Skin epidermis (tissue), 12 donors: ENCODE measurements around the gene HABP2.

Experiments
- H3K27ac ChIP-seq, 21 experiments: fragments of 200-600 bp; sonication (generic) in 11 of 21; one replicate each; pipeline ENCODE4 v1.5.0; 2020; ENCODE audit warnings: mild to moderate bottlenecking in 3 of 21, inconsistent platforms in 2 of 21, moderate library complexity in 2 of 21
- H3K4me3 ChIP-seq, 7 experiments: fragments of 200-600 bp; sonication (generic) in 2 of 7; one replicate each; pipeline ENCODE4 v1.5.0; 2020; ENCODE audit warnings: inconsistent platforms in 2 of 7, mild to moderate bottlenecking in 2 of 7, moderate library complexity in 1 of 7

HABP2 gene

DNA sequence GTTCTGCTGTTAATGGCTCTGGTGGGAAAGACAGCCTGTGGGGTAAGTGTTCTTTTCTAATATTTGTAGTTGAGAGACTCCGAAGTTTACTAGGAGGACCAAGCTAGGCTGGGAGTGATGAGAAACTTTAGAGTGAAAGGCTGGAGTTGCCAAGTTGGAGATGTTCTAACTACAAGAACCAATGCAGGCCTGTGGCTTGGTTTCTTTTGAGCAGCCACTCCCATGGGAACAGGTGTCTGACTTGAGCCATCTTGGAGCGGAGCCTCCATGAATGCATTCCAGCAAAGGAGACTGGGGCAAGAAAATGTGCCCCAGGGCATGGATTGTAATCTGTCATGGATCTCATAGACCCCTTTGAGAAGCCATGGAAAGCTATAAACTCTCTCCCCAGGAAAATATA is 296 bp downstream of the HABP2 start:
- H3K4me3 ChIP-seq: no peak overlapping the region
- peak overlapping the region in 1 of 21 experiments; percentile 61 for H3K27ac ChIP-seq

DNA sequence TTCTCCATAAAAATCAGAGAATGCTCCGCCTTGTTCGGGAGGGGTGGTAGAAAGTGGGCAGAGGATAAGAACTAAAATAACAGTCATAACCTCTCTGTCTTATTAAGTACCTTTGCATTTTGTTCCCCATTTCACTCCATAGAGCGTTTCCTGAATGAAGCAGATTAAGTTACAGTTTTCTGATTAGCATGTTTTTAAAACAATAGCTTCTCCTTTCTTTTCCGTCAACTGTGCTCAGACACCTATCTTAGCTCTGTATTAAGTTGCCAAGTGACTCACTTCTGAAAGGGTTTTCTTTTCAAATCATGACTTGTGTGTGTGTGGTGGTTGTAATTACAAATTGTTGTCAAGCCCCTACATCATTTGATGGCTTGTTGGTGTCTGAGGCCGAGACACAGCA is 1.4 kb downstream of the HABP2 start:
- H3K27ac ChIP-seq: peak overlapping the region in 1 of 21 experiments; percentile 61
- no peak overlapping the region for H3K4me3 ChIP-seq

DNA sequence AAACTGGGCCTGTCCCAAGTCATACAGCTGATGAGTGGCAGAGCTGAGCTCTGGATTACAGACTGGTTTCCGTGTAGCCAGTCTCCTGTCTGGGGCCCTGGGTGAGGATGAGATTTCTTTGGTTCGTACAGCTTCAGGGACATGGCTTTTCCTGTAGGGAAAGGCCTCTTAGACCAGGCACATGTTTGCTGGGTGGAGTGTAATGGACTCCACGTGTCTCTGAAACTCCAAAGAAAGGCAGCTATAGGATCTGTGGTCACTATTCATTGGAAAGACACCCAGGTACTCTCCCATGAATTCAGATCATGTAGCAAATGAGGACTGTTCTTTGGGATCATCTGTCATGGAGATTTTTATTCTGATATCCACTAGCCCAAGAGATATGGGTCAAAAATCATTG is 2.4 kb downstream of the HABP2 start:
- no peak overlapping the region for H3K27ac ChIP-seq
- H3K4me3 ChIP-seq: no peak overlapping the region

DNA sequence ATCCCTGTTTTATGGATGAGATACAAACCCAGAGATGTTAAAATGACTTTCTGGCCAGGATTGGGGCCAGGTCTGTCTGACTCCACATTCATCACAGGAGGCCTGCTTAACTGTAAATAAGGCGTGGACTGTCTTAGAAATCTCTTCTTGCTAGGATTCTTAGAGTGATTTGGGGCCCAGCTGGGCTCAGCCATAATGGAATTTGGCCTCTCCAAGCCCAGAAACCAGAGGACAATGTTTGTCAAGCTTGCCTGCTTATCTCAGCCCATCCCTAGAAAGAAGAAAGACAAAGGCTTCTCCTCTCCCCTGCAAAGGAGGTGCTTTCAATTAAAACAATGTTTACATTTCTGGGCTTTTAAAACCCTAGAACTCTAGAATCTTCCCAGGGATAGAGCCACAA is 2.9 kb downstream of the HABP2 start:
- Histone ChIP-seq H3K4me3 (no peak overlapping the region), H3K27ac (no peak overlapping the region)

DNA sequence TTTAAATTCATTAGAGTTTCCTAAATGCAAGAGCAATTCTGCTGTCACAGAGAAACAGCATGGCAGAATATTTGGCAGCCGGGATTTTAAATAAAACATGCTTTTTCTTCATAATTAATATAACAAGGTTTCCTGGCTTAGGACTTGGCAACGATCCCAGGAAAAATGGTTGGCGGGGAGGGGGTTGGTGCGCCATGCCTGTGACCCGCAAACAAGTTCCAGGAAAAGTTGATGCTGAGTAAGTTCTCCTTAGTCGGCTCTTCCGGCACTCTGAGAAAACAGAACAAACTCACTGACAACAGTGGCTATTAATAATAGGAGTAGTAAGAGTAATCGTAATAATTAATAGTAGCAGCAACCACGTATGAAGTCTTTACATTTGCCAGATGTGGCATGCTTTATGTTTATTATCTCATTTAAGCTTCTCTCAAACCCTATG is 4.6 kb downstream of the HABP2 start:
- peak overlapping the region in 3 of 21 experiments; percentile 3 to 7 (median 7) for H3K27ac ChIP-seq

DNA sequence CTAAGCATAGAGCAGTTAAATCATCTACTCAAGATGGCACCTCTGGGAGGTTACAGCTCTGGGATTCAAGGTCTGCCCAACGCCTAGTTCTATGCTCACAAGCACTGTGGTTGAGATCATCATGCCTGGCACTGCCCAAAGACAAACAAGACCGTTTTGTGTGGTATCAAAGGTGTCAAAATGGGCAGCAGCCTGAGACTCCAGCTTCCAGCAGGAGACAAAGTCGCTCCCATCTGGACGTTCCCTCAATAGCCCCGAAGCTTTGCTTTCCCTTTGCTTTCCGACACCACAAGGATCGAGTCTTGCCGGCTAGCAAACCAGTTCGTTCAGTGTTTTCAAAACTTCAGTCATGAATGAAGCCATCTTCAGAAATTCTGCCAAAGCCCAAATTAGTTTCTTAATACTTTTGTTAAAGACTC is 5.1 kb downstream of the HABP2 start:
- Histone ChIP-seq H3K27ac (peak overlapping the region in 5 of 21 experiments; percentile 3 to 56 (median 7)), H3K4me3 (no peak overlapping the region)

More for the DNA sequence above, 4.6 kb downstream of the HABP2 start:
- no peak overlapping the region for H3K4me3 ChIP-seq

DNA sequence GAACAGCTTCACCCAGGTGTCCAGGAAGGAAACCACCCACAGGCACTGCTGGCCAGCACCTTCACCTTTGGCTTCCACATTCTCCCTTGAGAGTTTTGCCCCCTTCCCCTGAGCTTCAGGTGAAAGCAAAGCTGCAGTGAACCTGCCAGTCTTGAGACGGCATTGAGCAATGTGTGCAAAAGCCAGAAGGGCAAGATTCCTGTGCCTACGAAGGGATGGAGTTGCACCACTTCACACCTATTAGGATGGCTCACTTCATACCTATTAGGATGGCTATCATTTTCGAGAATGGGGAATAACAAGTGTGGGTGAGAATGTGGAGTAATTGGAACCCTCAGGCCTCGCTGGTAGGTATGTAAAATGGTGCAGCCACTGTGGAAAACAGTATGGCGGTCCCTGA is 7.2 kb downstream of the HABP2 start:
- H3K4me3 ChIP-seq: no peak overlapping the region
- no peak overlapping the region for H3K27ac ChIP-seq

DNA sequence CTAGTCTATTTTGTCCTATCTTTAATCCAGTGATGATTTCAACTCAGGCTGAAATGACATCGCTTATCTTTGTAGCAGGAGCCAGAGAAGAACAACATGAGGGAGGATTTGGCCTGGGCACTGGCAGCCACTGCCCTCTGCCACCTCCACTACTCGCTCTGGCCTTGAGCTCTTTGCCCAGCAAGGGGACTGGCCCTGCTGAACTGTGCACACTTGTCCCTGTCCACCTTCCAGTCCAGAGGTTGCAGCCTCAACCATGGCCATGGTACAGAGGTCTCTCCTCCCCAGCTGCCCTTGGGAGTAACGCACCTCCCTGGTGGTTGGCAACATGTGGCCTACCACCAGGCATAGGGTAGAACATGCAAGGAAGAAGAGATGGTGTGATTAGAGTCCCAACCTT is 8.4 kb downstream of the HABP2 start:
- H3K4me3 ChIP-seq: no peak overlapping the region
- H3K27ac ChIP-seq: no peak overlapping the region

DNA sequence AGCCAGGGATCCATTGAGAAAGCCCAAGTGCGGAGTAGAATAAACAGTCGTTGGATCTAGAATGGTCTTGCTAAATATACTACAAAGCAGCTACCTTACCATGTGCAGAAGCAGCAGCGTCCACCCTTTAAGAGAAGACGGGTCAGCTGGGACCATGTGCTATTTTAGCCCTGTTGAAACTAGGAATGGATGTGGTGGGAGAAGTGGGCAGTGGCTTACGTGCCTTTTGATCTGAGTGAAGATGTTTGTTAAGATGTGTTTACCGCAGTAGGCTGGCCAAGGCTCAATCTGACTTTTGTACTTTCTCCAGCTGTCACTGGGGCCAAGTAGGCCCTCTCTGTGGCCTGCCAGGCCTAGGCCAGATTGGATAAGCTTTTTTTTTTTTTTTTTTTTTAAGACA is 9.2 kb downstream of the HABP2 start:
- Histone ChIP-seq H3K4me3 (no peak overlapping the region), H3K27ac (peak overlapping the region in 1 of 21 experiments; percentile 14)

DNA sequence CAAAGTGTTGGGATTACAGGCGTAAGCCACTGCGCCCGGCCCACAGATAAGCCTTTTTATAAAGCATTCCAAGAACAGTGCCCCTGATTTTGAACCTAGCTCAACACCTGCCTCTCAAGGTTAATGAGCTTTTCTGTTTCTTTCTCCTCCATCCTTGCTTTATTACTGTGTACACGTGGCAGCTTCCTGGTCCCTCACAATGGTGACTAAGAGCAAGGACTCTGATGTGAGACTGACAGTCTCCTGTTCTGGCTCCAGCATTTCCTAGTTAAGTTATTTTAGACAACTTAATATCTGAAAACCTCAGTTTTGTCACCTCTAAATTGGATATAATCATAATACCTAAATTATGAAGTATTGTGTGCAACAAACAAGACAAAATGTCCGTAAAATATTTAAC is 9.9 kb downstream of the HABP2 start:
- Histone ChIP-seq H3K27ac (no peak overlapping the region), H3K4me3 (no peak overlapping the region)

DNA sequence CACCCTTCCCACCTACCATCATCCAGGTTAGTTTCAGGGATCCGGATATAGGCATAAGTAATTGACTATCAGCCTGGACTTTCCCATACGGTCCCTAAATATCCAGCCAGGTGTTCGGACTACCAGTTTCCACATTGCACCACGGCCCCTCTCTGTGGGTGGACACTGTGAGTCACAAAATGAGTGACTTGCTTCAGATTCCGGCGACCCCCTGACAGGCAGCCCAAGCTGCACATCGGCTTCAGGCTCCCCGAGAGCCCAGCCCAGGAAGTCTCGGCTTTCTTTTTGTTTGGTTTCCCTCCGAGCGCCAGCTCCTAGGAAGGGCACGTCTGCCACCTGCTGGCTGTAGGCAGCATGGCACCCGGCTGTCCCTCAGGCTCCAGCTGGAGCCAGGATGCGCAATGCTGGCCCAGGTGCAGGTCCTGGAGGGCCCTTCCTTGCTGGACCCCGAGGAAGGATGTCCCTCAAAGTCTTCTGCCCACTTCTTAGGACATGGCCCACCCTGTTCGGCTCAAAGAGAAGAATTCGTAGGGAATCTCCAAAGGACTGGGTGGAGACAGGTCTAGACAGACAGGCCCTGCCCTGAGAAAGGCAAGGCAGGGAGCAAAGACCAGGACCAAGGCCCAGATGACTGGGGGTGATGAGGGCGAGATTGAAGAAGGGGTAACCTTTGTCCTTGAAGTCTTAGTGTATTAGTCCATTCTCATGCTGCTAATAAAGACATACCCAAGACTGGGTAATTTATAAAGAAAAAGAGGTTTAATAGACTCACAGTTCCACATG is 10.6 kb downstream of the HABP2 start:
- Histone ChIP-seq H3K27ac (peak overlapping the region in 1 of 21 experiments; percentile 13), H3K4me3 (peak overlapping the region in 4 of 7 experiments; percentile 5 to 28 (median 16))

DNA sequence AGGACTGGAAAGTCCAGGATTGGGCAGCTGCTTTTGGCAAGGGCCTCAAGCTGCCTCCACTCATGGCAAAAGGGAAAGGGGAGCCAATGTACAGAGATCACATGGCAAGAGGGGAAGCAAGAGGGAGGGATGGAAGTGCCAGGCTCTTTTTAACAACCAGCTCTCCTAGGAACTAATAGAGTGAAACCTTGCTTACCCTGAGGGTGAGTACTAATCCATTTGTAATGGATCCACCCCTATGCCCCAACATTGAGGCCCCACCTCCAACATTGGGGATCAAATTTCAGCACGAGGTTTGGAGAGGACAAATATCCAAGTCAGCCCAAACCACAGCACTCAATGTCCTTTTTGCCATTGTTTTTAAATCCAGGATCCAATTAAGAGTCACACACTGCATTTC is 12.5 kb downstream of the HABP2 start:
- Histone ChIP-seq H3K4me3 (no peak overlapping the region), H3K27ac (no peak overlapping the region)

DNA sequence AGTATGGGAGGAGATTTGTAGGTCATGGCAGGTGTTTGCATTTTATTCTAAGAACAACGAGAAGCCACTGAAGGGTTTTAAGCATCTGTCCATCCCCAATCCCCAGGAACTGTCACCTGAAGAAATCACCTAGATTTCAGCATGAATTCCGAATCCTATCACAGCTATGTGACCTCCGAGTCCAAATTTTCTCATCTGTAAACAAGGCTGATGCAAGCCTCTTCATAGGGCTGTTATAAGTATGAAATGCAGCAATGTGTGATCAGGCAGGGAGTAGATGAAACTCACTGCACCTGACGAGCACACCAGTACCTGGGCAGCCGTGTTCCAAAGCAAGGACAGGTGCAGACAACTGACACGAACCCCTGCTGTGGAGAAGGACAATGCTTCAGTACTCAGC is 14.0 kb downstream of the HABP2 start:
- H3K27ac ChIP-seq: no peak overlapping the region

DNA sequence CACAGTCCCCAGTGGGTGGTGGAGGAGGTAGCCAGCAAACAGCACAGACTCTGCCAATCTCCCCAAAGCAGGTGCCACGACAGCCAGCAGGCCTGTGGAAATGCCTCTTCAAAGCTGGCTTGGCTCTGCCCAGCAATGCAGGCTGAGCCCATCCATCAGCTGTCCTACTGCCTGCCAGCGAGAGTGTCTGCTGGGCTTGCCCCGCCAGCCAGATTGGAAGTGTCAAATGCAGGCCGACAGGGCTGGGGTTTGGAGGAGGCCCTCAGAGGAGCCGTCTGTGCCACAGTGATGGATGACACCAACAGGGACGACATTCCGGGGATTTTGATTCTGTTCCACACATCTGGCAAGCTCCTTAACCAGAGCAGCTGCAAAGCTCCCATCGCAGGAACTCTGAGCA is 16.7 kb downstream of the HABP2 start:
- Histone ChIP-seq H3K27ac (no peak overlapping the region), H3K4me3 (no peak overlapping the region)

More for the DNA sequence above, 14.0 kb downstream of the HABP2 start:
- no peak overlapping the region for H3K4me3 ChIP-seq

DNA sequence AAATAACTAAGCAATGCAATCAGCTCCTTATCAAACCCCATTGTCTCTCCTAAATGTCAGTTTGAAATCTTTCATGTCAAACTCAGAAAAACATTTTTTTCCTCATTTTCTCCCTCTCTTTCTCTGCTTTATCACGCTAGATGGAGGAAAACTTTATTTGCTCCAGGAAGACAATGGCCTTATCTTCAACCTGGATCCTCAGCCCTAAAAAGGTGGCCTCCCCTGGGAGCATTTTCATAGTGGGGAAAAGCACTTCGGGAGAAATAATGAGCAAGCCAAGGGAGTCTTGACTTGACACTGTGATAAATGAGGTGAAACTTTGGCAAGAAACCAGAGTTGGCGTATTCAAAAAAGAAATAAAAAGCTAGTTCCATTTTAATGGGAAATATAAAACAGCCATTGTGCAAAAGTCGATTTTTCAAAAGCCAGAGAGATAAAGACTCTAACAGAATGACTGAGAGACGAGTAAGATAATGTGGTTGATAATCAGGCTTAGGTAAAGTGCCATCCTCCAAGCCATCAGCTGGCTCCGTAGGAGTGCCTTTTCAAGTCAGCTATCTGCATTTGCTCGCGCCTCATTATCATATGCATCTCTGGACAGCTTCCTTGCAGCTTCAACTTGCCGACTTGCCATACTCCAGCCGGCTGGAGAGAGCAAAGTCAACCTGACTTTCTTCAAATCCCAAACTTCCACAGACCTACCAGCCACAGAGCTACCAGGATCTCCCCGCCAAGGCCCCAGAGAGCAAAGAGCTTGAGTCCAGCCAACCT is 19.9 kb downstream of the HABP2 start:
- H3K4me3 ChIP-seq: no peak overlapping the region

DNA sequence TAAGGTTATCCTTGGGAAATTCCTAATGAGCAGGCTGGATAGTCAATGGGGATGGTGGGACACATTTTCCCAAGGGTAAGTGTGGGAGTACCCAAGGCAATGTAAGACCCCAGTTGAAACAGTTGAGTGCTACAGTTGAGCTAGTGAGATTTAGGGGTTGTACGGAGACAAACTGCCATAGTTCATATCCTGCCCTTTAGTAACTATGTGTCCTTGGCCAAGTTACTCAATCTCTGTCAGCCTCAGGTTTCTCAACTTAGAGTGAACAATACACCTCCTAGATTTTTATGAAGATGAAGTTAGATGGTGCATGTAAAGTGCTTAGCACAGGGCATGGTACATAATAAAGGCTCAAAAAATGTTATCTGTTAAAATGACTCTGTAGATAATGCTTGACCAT is 20.5 kb downstream of the HABP2 start:
- Histone ChIP-seq H3K27ac (no peak overlapping the region), H3K4me3 (no peak overlapping the region)

More for the DNA sequence above, 19.9 kb downstream of the HABP2 start:
- H3K27ac ChIP-seq: no peak overlapping the region

DNA sequence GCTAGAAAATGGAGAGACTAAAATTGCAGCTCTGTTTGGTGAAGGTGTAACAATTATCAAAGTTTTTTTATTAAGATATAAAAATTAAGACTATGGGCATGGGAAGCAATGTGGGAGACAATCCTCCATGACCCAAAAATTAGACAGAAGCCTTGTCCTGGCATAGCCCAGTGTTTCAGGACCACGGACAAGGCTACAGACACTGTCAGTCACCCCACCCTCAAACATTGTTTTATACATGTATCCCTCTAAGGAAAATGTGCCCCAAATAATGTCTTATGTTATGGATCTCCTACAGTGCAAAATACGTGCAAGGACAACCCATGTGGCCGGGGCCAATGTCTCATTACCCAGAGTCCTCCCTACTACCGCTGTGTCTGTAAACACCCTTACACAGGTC is 24.0 kb downstream of the HABP2 start:
- H3K27ac ChIP-seq: no peak overlapping the region
- no peak overlapping the region for H3K4me3 ChIP-seq

DNA sequence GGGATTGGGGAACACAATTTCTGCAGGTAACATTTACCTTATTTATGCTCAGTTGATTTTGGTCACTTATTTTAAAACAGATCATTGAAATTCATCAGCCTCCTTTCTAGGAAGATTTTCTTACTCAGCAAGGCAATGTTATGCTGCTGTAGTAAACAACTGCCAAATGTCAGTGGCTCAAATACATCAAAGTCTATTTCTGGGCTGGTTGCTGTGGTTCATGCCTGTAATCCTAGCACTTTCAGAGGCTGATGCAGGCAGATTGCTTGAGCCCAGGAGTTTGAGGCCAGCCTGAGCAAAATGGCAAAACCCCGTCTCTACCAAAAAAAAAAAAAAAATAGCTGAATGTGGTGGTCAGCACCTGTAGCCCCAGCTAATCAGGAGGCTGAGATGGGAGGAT is 25.9 kb downstream of the HABP2 start:
- Histone ChIP-seq H3K27ac (no peak overlapping the region), H3K4me3 (no peak overlapping the region)

DNA sequence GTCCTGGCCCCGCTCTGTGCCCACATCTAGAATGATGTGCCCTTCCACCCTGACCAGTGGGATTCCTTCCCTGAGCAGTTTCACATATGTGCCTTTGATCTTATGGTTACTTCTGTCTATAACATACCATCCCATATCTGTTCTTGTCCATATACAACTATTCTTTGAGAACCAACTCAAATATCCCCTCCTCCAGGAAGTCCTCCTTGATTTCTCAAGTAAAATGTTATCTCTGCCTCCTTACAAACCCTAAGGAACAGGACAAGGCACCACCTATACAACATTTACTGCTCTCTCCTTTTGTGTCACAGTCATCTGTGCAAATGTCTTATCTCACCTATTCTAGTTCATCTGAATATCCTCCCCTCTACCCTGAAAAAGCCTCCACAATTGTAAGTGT is 28.2 kb downstream of the HABP2 start:
- Histone ChIP-seq H3K4me3 (no peak overlapping the region), H3K27ac (no peak overlapping the region)

DNA sequence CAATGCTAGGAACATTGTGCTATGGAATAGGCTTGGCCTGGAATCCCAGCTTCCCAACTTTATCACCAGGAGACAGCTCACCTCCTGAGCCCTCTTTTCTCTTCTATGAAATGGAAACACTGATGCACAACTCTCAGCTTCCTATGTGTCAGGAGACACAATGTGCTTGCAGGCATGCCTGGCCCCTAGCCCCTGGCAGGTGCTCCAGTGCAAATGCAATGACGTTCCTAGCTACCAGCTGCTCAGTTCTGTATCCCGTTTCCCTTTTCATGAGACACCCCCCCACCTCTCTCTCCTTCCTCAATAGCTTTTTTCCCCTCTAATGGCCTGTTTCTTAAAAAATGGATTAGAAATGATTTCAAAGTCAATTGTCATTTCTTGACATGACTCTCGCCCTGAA is 30.7 kb downstream of the HABP2 start:
- no peak overlapping the region for H3K4me3 ChIP-seq
- no peak overlapping the region for H3K27ac ChIP-seq

DNA sequence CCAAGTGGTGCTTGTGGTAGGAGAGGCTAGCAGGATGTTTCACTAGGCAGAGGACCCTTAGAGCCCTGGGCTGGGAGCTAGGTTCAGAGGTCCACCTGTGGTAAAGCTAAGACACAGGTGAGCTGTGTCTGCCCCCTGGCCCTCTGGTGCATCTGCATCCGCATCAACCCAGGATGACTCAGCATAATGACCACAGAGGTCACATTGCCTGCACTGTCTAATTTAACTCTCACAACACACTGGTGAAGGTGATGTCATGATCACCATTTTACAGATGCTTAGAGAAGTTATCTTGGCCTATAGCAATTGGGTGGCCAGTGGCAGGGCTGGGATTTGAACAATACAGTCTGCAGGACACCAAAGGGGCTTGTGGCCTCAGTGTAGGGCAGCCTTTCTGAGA is 33.1 kb downstream of the HABP2 start:
- no peak overlapping the region for H3K4me3 ChIP-seq
- H3K27ac ChIP-seq: no peak overlapping the region
